HG03575 (cell line): Measurements from ENCODE around the gene HS3ST4.

Experiments
- ATAC-seq: cut with Tn5 transposase; IDR thresholded peaks from one replicate; pipeline ENCODE4 v1.9.1; 2021; ENCODE audit not compliant: unreplicated experiment, insufficient number of reproducible peaks, low FRiP score; ENCODE audit errors: extremely low read depth

HS3ST4 gene

DNA sequence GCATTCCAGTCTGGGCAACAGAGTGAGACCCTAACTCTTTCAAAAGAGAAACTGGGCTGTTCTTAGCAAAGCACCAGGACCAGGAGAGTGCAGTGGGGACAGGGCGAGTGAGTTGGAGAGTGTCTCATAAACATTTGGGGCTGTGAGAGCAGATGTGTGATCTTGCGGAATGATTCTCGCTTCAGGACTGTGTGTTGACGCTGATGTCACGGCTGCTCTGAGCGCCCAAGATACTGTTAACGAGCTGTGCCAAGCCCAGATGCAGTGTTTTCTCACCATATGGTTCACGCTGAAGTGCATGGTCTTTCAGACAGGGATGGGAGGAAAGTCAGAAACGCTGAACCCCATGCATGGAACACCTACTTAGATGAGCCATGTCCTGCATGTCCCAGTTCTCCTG is 438.2 kb downstream of the HS3ST4 start:
- no peak for ATAC-seq

DNA sequence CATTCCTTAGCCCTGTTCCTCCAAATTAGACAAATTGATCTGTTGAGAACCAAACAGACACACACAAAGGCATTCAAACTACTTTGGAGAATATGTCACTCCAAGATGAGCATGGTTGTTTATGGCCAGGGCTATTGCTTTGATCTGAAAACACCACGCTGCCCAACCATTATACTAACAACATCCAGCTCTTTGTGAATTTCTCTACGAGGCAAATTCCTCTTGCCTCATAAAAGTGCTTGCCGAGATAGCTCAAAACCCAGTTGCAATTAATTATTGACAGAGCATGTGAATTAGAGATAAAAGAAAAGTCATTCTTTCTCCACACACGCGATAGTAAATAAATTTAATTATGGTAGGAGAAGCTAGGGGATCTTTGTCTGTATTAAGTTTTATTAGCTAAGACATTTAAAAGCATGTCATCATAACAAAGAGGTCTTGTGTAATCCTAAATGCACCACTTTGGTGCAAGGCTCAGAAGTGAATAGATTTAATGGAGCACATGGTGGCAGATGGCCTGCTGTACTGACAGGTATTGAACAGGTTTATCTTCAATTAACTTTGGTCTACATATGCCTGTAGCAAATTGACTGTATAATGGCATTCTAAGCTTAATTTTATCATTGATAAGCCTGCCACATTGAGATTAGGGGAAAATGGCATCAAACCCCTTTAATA is 441.8 kb downstream of the HS3ST4 start:
- no peak for ATAC-seq

DNA sequence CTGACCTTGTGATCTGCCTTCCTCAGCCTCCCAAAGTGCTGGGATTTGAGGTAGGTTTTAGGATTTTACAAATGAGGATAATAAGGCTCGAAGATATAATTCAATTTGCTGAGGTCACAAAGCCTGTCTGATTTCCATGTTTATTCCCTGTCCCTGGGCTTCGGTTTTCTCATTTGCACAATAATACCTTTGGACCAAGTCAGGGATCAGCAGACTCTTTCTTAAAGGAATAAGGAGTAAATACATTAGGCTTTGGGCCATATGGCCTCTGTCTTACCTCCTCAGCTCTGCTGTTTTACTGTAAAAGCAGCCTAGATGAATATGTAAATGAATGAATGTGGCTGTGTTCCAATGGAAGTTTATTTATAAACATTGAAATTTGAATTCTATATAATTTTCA is 442.8 kb downstream of the HS3ST4 start:
- ATAC-seq: no peak

DNA sequence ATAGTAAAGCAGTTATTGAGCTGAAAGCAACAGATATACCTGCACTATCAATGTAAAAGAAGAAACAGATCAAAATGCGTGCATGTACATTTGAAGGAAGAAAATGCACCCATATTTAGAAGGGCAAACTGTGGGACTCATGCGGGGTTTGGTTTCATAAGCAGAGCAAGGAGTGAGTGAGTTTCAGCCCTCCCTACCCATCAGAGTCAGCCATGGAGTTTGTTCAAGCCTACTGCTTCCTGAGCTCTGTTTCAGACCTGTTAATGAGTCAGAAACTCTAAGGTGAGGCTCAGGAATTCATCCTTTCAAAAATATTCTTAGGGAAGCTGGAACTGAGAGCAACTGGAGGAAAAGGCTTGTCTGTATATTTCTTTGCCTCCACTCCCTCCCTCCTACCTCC is 446.2 kb downstream of the HS3ST4 start:
- no peak for ATAC-seq

DNA sequence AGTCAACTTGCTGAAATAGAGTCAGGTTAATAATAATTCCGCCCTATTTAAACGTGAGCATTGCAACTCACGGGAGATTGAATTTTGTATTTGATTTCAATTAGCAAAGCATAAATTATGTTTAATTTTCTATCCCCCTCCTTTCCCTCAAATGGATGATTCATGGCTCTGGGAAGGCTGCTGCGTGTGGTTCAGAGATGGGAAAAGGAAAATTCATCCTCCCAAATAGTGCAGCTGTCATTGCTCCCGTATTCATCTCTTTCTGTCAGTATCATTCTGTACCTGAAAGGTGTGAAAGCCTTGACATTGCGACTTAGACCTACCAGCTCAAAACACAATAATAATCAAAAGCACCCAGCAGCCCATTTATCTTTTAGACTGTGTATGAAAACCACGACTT is 447.3 kb downstream of the HS3ST4 start:
- ATAC-seq: no peak

DNA sequence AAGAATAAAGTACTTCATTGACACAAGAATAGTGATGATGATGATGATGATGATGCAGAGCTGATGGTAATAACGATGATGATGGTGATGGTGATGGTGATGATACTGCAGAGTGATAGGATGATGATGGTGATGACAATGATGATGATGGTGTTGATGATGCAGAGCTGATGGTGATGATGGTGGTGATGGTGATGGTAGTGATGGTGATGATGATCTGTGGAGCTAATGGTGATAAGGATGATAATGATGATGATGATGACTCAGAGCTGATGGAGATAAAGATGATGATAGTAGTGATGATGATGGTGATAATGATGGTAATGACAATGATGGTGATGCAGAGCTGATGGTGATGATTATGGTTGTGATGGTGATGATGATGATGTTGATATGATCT is 448.1 kb downstream of the HS3ST4 start:
- ATAC-seq: no peak

DNA sequence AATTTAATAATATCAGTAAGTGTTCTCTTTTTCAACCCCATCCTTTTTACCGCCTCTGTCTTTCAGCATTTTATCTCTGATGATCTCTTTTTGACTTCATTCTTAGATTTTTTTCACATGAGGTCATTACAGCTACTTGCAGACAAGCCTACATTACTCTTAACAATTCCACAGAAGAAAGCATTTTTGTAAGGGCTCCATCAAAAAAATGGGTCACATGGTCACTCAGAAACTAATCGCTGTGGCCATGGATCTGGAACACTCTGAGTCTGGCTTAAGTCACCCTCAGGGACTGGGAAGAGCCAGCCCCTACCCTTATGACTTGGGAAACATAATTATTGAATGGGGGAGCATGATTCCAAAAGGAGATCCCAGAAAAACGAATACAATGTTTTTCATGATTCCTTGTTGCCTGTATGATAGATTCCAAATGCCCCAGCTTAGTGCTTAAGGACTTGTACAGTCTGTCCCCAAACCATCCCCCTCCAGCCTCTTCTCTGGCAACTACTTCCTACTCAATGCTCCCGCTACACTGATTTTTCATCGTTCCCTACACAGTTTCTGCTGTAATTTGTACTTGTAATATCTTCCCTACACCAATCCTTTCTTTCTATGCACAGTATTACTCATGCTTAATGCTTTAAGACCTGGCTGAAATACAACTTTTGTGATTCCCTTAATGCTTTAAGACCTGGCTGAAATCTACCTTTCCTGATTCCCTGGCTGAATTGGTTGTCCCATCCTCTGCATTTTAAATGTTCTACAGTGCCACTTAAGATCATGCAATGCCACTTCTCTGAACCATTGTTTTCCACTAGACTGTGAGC is 457.8 kb downstream of the HS3ST4 start:
- ATAC-seq: no peak

DNA sequence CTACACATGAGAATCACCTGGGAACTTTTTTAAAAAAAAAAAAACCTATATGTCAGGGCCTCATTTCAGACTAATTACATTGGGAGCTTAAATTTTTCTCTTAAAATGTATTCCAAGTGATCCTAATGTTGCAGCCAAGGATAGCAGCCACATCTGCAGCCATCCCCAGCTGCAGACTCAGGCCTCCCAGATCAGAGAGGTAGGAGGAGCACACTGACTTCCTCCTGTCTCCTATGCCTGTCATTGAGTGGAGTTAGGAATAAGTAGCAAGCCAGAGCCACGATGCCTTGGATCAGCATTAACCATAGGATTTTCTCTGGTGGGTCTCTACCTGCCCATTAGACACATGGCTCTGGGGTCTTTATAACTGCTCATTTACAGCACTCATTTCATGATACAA is 463.5 kb downstream of the HS3ST4 start:
- no peak for ATAC-seq

DNA sequence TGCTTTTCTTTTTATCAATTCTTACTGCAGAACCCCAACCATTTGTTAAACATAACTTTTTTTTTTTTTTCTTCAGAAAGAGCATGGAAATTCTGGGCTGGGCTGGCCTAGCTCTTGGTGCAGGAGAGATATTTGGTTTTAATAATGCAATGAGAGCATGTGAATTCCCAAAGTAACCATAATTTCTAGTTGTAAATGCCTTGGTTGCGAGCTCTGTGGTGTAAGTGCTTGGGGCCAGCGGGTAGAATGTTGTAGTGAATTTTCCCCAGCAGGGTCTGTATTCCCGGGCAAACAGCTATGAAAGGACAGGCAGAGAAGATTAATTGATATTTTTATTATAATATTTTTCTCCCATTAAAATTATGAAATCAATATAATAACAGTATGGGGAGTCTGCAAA is 465.6 kb downstream of the HS3ST4 start:
- ATAC-seq: no peak

DNA sequence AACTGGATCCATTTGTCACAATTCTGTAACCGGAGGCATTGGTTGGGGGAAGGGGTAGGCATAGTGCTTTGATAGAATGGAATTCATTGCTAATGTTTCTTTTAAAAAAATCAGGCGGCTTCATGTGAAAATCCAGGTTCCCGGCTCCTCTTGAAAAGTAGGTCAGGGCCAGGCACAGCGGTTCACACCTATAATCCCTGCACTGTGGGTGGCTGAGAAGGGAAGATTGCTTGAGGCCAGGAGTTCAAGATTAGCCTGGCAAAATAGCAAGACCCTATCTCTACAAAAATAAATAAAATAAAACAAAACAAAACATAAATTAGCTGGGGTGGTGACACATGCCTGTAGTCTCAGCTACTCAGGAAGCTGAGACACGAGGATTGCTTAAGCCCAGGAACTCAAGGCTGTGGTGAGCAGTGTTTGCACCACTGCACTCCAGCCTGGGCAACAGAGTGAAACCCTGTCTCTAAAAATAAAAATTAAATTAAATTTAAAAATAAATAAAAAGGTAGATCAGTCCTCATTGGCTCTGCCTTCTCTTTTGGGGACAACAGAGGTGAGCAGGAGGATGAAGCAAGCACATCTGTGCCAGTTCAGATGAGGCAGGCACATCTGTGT is 466.5 kb downstream of the HS3ST4 start:
- ATAC-seq: no peak

DNA sequence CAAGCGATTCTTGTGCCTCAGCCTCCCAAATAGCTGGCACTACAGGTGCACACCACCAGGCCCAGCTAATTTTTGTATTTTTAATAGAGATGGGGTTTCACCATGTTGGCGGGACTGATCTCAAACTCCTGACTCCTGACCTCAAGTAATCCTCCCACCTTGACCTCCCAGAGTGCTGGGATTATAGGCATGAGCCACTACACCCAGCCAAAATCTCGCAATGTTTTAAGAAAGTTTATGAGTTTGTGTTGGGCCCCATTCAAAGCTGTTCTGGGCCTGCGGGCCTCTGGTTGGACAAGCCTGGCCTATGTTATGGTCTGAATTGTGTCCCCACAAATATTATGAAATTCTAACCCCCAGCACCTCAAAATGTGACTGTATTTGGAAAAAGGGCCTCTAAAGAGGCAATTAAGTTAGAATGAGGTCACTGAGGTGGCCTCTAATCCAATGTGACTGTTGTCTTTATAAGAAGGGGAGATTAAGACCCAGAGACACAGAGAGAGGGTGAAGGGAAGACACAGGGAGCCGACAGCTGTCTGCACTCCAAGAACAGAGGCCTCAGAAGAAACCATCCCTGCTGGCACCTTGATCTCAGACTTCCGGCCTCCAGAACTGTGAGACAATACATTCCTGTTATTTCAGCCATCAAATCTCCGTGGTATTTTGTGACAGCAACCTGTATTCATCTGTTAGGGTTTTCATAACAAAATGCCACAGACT is 469.9 kb downstream of the HS3ST4 start:
- no peak for ATAC-seq

DNA sequence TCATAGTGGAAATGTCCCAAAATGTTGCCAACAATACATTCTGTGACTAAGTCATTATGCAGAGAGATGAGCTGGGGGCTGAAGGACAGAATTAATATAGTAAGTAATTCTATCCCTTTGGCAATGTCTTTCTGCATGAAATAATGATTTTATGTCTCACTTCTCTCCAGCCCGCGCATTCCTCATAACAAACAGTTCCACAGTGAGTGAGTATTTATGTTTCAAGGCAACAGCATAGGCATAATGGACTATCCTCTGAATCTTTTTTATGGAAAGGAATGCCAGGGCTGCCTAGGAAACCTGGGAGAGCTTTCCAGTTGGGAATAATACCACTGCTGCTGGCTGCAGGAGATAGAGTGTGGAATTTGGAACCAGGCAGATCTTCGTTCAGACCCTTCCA is 477.7 kb downstream of the HS3ST4 start:
- no peak for ATAC-seq

DNA sequence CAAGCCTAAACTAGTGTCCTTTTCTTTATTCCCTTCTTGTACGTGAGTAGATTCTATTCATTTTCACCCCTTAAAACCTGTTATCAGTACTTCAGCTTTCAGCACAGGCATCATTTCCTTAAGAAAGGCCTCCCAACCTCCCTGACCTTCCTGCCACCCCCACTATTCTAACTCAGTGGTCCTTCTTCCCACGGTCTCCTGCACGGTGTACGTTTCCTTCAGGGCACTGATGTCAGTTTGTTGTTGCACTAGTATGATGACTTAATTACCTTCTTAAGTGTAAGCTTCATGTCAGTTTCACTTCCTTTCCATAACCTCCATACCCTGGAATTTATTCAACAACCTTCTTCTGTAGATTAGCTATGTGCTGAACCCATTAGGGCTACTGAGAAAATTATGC is 484.2 kb downstream of the HS3ST4 start:
- no peak for ATAC-seq

DNA sequence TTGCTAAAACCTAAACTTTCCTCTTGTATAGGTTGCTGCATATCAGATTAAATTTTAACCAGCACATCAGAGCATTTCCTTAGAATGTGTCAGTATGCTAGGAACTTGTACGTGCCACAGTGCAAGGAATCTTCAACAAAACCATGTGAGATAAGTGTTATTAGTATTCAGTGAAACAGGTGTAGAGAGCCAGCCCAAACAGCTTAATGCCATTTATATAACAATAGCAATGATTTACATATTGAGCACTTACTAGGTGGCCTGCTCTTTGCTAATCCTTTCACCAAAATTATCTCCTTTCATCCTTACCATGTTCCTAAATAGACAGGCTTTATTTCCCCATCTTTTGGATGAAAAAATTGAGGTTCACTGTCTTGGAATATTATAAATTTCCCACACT is 485.7 kb downstream of the HS3ST4 start:
- no peak for ATAC-seq

DNA sequence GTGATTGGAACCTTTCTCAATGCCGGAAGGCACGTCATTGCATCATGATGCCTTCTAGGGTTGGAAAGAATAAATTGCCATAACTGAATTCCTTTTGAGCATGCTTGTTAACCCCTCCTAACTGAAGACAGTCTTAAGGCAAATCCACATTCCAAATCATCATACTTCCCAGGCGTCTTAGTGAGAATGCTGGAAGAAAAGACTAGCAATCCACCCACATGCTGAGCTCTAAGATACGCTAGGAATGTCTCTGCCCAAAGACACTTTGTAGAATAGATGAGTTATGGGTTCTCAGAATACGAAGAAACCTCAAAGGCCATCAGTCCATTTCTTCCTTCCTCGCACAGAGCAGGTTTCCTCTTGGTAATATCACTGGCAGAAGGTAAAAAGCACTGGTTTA is 486.5 kb downstream of the HS3ST4 start:
- no peak for ATAC-seq

DNA sequence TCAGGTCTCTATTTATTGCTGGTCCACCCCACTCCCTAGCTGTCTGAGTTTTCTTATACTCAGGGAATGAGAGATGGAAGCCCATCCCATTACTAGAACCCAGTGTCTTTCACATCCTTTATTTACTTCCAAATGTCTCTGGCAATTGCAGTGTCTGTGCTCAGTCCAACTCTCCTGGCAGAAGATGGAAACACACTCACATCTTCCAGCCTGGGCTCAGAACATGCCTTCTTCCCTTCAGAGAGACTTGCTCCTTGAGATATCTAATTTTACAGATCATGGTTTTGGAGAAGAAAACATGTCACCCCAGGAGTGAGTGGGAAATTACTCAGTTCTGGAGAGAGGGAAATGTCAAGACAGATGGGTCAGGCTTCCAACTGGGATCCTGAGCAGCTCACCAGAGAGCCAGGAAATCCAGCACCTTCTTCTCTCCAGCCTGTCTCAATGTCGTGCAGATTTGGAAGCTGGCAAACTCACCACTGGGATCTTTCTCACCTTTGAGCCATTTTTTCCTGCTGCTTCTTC is 494.4 kb downstream of the HS3ST4 start:
- no peak for ATAC-seq
